ENCODE results near the gene TSC2. TPM values are rescaled to one million over a fixed set of nuclear protein-coding genes. Genes with fewer than 3 reads are reported as not detected.

The TSC2 gene
- total and polyA plus RNA-seq, 2 experiments from 2014 or later: 41.8 to 78.7 TPM

GRCh38 chr16:2071454-2072202 is 23.8 kb downstream of the TSC2 start:
- H3K79me2 ChIP-seq: no peaks in the 10 kb centered on the region
- no peak for TF ChIP-seq CTCF (IDR thresholded peaks at IDR 0.05; ENCODE audit: poor library complexity)
- no peak for TF ChIP-seq EZH2 (IDR thresholded peaks at IDR 0.05; ENCODE audit: borderline replicate concordance)
- no peak for TF ChIP-seq EZH2phosphoT487 (IDR thresholded peaks at IDR 0.05; ENCODE audit: low read depth, severe bottlenecking, unreplicated experiment)
- H3K4me3 ChIP-seq: no peak overlapping the region
- no peaks in the 10 kb centered on the region for H3K9me2 ChIP-seq (replicated peaks; ENCODE audit: insufficient read depth)
- no peak overlapping the region for H2AFZ ChIP-seq
- DNase-seq (ENCODE audit: low spot score): no peak
- 93% methylated on average over 34 of the region's 34 CpGs for WGBS (ENCODE audit: low lambda C conversion rate, missing lambda C conversion rate)
- H3K4me2 ChIP-seq: no peak overlapping the region
- no peak overlapping the region for H3K27ac ChIP-seq
- H3K27me3 ChIP-seq: no peaks in the 10 kb centered on the region
- H4K20me1 ChIP-seq (ENCODE audit: insufficient read depth, poor library complexity, severe bottlenecking): no peaks in the 10 kb centered on the region
- no peaks in the 10 kb centered on the region for H3K36me3 ChIP-seq (replicated peaks; ENCODE audit: insufficient read depth, low read depth)
- no peaks in the 10 kb centered on the region for H3K4me1 ChIP-seq (ENCODE audit: insufficient read depth)
- no peaks in the 10 kb centered on the region for H3K9me3 ChIP-seq (ENCODE audit: low read depth)

GRCh38 chr16:2072926-2073325 is 25.1 kb downstream of the TSC2 start:
- H2AFZ ChIP-seq: no peak overlapping the region
- no peak overlapping the region for H3K4me2 ChIP-seq
- no peaks in the 10 kb centered on the region for H3K36me3 ChIP-seq (replicated peaks; ENCODE audit: insufficient read depth, low read depth)
- no peaks in the 10 kb centered on the region for H3K9me2 ChIP-seq (replicated peaks; ENCODE audit: insufficient read depth)
- no peaks in the 10 kb centered on the region for H3K9me3 ChIP-seq (ENCODE audit: low read depth)
- no peaks in the 10 kb centered on the region for H3K79me2 ChIP-seq
- 94% methylated on average over 8 of the region's 8 CpGs for WGBS (ENCODE audit: low lambda C conversion rate, missing lambda C conversion rate)
- H3K4me3 ChIP-seq: no peak overlapping the region
- no peaks in the 10 kb centered on the region for H3K4me1 ChIP-seq (ENCODE audit: insufficient read depth)
- TF ChIP-seq CTCF (IDR thresholded peaks at IDR 0.05; ENCODE audit: poor library complexity) (no peak), EZH2 (IDR thresholded peaks at IDR 0.05; ENCODE audit: borderline replicate concordance) (no peak), EZH2phosphoT487 (IDR thresholded peaks at IDR 0.05; ENCODE audit: low read depth, severe bottlenecking, unreplicated experiment) (no peak)
- H4K20me1 ChIP-seq (ENCODE audit: insufficient read depth, poor library complexity, severe bottlenecking): no peaks in the 10 kb centered on the region
- no peak overlapping the region for H3K27ac ChIP-seq
- no peaks in the 10 kb centered on the region for H3K27me3 ChIP-seq
- DNase-seq (ENCODE audit: low spot score): no peak

- H4K20me1 ChIP-seq (ENCODE audit: insufficient read depth, poor library complexity, severe bottlenecking): no peaks in the 10 kb centered on the region
- H2AFZ ChIP-seq: no peak overlapping the region
- H3K9me3 ChIP-seq (ENCODE audit: low read depth): no peaks in the 10 kb centered on the region
- no peak overlapping the region for H3K27ac ChIP-seq
- no peak for DNase-seq (ENCODE audit: low spot score)
- WGBS (ENCODE audit: low lambda C conversion rate, missing lambda C conversion rate): 97% methylated on average over 20 of the region's 20 CpGs
- no peak overlapping the region for H3K4me3 ChIP-seq
- H3K4me1 ChIP-seq (ENCODE audit: insufficient read depth): no peaks in the 10 kb centered on the region
- no peaks in the 10 kb centered on the region for H3K9me2 ChIP-seq (replicated peaks; ENCODE audit: insufficient read depth)
- H3K79me2 ChIP-seq: no peaks in the 10 kb centered on the region
- no peak overlapping the region for H3K4me2 ChIP-seq
- no peaks in the 10 kb centered on the region for H3K36me3 ChIP-seq (replicated peaks; ENCODE audit: insufficient read depth, low read depth)
- TF ChIP-seq EZH2phosphoT487 (IDR thresholded peaks at IDR 0.05; ENCODE audit: low read depth, severe bottlenecking, unreplicated experiment) (no peak), CTCF (IDR thresholded peaks at IDR 0.05; ENCODE audit: poor library complexity) (no peak), EZH2 (IDR thresholded peaks at IDR 0.05; ENCODE audit: borderline replicate concordance) (no peak)
- H3K27me3 ChIP-seq: no peaks in the 10 kb centered on the region
These were observed 26.3 kb downstream of the TSC2 start for GRCh38 chr16:2074071-2074470.

Measured in hepatocyte (in vitro differentiated cells).